Thyroid gland (tissue), 4 donors: ENCODE results near the gene ITPRID2.

Experiments used
- POLR2A ChIP-seq, 2 donors: fragments of 450-650 bp; IDR thresholded peaks; one replicate each; pipeline ENCODE4 v1.6.1; 2017; ENCODE audit warnings: antibody characterized with exemption in 2 of 2, mild to moderate bottlenecking in 2 of 2, moderate library complexity in 1 of 2
- TF ChIP-seq, protein P1 (sequence below), 6 experiments: fragments of 200-600 bp in 3 of 6; fragments of 450-650 bp in 3 of 6; sonication (generic) in 3 of 6; IDR thresholded peaks; one replicate each; pipeline ENCODE4 v1.5.1; 2016 to 2019; ENCODE audit warnings: antibody characterized with exemption in 6 of 6, mild to moderate bottlenecking in 2 of 6, inconsistent platforms in 1 of 6, moderate library complexity in 1 of 6

- TF ChIP-seq, protein P1, sequence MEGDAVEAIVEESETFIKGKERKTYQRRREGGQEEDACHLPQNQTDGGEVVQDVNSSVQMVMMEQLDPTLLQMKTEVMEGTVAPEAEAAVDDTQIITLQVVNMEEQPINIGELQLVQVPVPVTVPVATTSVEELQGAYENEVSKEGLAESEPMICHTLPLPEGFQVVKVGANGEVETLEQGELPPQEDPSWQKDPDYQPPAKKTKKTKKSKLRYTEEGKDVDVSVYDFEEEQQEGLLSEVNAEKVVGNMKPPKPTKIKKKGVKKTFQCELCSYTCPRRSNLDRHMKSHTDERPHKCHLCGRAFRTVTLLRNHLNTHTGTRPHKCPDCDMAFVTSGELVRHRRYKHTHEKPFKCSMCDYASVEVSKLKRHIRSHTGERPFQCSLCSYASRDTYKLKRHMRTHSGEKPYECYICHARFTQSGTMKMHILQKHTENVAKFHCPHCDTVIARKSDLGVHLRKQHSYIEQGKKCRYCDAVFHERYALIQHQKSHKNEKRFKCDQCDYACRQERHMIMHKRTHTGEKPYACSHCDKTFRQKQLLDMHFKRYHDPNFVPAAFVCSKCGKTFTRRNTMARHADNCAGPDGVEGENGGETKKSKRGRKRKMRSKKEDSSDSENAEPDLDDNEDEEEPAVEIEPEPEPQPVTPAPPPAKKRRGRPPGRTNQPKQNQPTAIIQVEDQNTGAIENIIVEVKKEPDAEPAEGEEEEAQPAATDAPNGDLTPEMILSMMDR (IDR thresholded peaks at IDR 0.05): no peak
- no peak for TF ChIP-seq POLR2A (IDR thresholded peaks at IDR 0.05)
These were observed 20.3 kb downstream of the ITPRID2 start for GRCh38 chr2:181911830-181912229.
